ENCODE data around the gene MIPEP. TPM values are rescaled to one million over a fixed set of nuclear protein-coding genes. Genes with fewer than 3 reads are reported as not detected.
A peak's percentile ranks its signal among the peaks of the same experiment; 100 is the strongest.
"Not testable (repeated sequence)": the region's sequence is repeated elsewhere in the genome, so short reads cannot be mapped to it uniquely, and the experiment has no call there.

MIPEP gene
- 10 to 100 TPM in 2 of 10 donors, 1 to 10 TPM in 8; 7.4 to 21.6 (median 8.6) TPM for polyA plus RNA-seq (ENCODE audit: insufficient read length in 10 of 10)
- long read RNA-seq, donor 1 = 0 reads
- long read RNA-seq, donor 2, partial matches to known transcripts = 0 of 4 reads
- long read RNA-seq, donor 2, other reads (novel, unspliced or antisense) = 0 of 4 reads
- long read RNA-seq, donor 3 = 0 reads
- long read RNA-seq, donor 4, partial matches to known transcripts = 0 of 1 reads
- long read RNA-seq, donor 4, other reads (novel, unspliced or antisense) = 0 of 1 reads
- long read RNA-seq, donor 5, partial matches to known transcripts = 0 of 4 reads
- long read RNA-seq, donor 5, other reads (novel, unspliced or antisense) = 0 of 4 reads
- long read RNA-seq, donor 6, partial matches to known transcripts = 0 of 1 reads
- long read RNA-seq, donor 6, other reads (novel, unspliced or antisense) = 0 of 1 reads
- long read RNA-seq, donor 7, partial matches to known transcripts = 0 of 2 reads
- long read RNA-seq, donor 7, other reads (novel, unspliced or antisense) = 0 of 2 reads
- long read RNA-seq, donor 8, transcript MIPEP-203 (2 exons, 543 nt) = major isoform, 6 of 17 reads
- long read RNA-seq, donor 8, partial matches to known transcripts = 11 of 17 reads
- long read RNA-seq, donor 8, other reads (novel, unspliced or antisense) = 0 of 17 reads
- long read RNA-seq, donor 9 = 0 reads

DNA sequence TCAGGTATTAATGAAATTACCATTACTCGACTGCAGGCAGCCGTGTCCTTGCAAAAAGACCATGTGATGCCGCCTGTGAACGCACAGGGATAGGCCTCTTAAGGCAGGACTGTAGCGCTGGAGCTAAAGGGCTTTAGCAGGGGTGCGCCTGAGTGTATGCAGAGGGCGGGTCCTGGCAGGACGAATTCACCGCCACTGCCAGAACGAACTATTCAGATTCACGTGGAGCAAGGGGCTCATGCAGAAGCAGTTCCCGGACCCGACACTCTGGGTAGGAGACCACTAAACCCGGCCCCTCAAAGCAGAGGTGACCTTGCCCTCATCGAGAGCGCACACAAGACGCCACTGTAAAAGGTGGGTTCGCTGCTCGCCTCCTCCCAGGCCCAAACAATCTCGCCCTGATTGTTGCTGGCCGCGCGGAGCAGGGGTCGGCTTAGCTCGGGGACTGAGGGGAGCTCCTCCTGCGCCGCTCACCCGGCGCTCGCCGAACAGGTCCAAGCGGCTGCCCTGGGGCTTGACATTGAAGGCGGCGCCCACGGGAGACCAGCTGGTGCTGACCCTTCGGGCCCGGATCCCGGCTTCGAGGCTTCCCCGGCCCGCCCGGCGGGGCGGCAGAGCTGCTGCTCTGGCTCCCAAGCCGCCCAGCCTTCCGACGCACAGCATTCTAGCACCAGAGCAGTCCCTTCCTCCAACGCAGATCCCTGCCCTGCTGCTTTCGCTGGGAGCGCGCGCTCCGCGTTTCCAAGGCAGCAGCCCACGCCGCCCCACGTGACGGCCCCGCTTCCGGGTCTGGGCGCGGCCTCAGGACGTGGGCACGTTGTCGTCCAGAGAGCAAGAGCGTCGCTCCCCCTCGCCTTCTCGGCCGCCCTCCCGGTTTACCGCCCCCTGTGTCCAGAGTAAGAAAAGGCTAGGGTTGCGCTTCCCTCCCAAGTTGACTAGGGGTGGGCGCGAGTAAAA lies at the start of gene MIPEP:
MIPEP (minus strand) TSS at position 743 of the 957 bp plus-strand sequence; CDS start at position 663, 80 bp downstream.
- DNase-seq = peak; percentile 96 to 98 (median 97)

DNA sequence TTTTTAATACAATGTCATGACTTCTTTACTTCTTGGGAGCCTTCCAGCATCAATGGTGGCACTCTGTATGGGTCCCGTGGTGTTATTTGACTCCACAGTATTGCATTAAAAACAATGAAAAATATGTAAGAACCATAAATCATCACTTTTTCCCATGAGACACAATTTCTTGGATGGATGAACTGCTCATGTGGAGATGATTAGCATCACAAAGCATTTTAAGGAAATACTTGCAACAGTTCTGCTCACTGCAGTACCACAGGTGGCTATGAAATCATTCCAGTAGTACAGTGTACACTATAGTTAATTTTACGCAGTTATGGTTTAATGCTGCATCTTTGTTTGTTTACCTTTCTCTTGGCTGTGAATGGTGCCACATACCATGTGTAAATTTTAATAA lies 45.3 kb upstream of the MIPEP start:
- peak; percentile 25 to 49 (median 44) for DNase-seq

- DNase-seq = peak in 1 of 3 donors; percentile 77
Measured at GRCh38 chr13:23928985-23929384, 39.8 kb upstream of the MIPEP start.

DNA sequence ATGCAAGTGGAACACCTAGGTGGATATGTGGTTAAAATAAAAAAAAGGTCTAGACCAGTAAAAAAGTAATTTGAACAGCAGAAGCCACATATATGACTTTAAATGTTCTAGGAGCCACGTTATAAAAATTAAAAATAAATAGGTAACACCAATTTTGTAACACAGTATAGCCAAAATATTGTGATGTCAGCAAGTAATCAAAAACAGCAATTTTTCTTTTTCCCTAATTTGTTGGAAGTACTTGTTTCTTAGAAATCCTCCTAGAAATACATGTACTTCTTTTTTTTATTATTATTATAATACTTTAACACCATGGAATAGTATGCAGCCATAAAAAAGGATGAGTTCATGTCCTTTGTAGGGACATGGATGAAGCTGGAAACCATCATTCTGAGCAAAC lies 33.8 kb upstream of the MIPEP start:
- no peak for DNase-seq

- no peak for DNase-seq
Measured at GRCh38 chr13:23922005-23922932, 33.1 kb upstream of the MIPEP start.

DNA sequence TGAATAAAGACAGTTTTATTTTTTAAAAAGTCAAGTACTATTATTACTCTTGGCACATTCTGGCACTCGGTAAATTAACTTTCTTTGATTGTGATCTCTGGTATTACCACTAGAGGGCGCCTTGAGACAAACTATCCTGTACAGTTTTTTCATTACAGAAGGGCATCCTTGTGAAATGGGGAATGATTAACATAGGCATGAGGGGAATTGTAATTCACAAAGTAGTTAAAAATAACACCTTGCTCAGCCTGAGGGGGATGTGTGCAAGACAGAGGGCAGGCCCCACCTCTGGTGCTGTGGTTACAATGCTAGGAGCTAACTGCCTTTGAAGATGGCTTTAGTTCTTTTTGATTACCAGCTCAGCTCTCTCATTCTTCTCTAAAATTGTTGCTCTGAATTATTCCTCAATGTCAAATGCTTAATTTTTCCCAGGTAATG lies 32.3 kb upstream of the MIPEP start:
- peak in 2 of 3 donors; percentile 41 to 57 for DNase-seq

DNA sequence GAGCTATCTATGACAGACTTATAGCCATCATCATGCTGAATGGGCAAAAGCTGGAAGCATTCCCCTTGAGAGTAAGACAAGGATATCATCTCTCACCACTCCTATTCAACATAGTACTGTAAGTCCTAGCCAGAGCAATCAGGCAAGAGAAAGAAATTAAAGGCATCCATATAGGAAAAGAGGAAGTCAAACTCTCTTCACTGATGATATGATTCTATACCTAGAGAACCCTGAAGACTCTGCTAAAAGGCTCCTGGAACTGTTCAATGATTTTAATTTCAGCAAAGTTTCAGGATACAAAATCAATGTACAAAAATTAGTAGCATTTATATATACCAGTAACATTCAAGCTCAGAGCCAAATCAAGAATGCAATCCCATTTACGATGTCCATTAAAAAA lies 29.8 kb upstream of the MIPEP start:
- DNase-seq = no peak

GRCh38 chr13:23918208-23918607 lies 29.0 kb upstream of the MIPEP start:
- DNase-seq = no peak

DNA sequence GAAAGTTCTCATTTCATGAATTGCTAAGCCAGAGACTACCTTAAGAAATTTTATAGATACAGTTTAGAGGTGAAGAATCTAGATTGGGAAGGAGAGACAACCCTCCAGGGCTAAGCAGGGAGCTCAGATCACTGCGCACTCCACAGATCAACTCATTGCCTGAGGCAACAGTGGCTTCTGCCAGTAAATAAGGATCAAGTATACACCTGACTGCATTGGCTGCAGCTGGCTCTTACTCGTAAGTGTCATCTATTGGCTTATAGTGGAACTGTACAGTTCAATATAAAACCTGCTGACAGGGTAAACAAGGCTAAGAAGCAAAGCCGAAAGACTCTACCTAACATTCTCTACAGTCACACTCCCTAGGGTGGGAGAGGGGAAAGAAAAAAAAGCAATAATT lies 26.1 kb upstream of the MIPEP start:
- DNase-seq = no peak

GRCh38 chr13:23912469-23912868 lies 23.3 kb upstream of the MIPEP start:
- no peak for DNase-seq

- no peak for DNase-seq
Measured at GRCh38 chr13:23909606-23910005, 20.4 kb upstream of the MIPEP start.

DNA sequence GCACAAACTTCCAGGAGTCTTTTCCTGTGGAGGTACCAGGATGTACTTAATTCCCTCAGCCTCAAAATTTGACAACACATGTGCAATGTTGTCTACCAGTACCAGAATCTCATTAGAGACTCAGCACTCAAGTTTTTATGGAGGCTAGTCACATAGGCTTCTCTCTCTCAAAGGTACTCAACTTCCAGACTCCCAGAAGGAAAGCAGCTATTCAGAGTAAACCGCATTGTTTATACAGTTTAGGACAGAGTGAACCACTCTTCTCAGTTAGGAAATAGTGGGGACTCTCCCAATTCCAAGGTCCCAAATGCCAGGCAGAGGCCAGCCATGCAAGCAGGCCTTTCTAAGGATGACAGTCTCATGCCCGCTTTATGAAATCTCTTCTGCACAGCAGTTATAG lies 16.6 kb upstream of the MIPEP start:
- no peak for DNase-seq

DNA sequence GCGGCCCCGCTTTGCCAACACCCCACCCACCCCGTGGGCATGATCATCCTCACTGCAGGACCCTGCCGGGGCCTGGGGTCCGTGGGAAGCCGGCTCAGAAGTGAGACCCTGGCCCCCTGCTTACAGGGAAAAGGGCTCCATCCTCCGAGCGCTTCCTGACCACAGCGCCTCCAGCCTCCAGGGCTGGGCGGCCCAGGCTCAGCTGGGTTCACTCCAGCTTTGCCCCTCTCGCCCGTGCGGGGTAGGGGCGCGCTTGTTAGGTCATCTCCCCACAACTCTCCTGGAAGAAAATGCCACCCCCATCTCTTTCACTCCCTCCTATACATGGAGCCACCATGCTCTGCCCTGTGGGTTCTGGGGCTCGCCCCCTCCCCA lies 14.7 kb upstream of the MIPEP start:
- DNase-seq = no peak

- DNase-seq = peak in 1 of 3 donors; percentile 20
Measured at GRCh38 chr13:23902975-23903905, 14.0 kb upstream of the MIPEP start.

- DNase-seq = no peak
Measured at GRCh38 chr13:23901365-23901764, 12.2 kb upstream of the MIPEP start.

- peak; percentile 42 to 69 (median 51) for DNase-seq
Measured at GRCh38 chr13:23899555-23899954, 10.4 kb upstream of the MIPEP start.

DNA sequence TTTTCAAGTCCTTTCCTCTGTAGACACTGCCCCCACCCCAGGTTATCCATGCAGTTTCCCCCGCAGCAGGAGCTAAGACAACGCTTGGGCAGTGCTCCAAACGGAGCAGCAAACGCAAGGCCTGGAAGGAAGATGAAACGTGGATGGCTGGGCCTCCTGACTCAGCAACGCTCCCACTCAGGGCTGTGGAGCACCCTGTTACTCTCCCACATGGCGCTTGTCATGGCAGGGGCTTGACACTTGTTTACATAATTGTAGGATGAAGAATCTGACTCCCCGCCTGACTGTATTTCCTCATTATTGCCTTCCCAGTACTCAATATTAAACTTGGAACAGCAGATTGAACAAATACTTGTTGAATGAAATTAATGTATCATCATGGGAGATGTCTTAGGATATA lies 8.9 kb upstream of the MIPEP start:
- no peak for DNase-seq

- DNase-seq = not testable (repeated sequence)
Measured at GRCh38 chr13:23897452-23897919, 8.3 kb upstream of the MIPEP start, which contains the start of gene C1QTNF9B. Gene C1QTNF9B, minus strand, starts transcription at chr13:23897502.

DNA sequence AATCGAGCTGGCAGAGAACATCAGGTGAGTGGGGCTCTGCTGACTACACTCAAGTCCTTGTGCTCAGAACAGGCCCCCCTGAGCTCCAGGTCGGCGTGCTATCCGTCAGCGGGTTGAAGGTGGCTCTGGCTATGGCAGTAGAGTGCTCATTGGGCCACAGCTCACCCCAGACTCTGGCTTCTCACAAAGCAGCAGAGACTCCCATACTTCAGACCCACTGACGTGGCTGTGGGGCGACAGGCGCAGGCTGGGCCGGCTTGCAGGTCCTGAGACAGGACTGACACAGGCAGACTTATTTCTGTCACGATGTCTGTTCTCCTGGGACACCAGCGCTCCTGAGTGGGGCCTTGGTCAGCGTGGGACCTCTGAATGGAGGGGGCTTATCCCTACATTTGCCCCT lies 5.5 kb upstream of the MIPEP start:
- DNase-seq = not testable (repeated sequence)

All from muscle of back (tissue), 13 donors.